Ecto neural progenitor cell (in vitro differentiated cells): ENCODE measurements around the gene LPP.

Experiments used
- DNase-seq: peaks from one replicate; pipeline ENCODE4 v3.0.0-alpha.2; 2018; ENCODE audit warnings: low spot score

LPP gene

DNA sequence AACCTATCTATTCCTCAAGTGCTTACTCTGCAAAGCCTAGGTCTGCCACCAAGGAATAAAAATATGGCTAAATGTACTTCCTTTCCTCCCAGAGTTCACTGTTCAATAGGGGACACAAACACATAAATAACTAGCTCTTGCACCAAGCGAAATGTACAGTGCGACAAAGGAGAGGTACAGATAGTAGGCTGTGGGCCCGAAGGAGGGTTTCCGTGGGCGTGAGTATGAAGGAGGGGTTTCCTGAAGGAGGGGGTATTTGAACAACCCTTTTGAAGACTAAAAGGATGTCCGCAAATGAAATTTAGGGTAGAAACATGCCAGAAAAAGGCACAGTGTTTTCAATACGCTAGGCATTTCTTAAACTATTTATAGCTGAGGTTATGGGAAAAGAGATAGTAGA lies 207.9 kb downstream of the LPP start:
- no peak for DNase-seq

DNA sequence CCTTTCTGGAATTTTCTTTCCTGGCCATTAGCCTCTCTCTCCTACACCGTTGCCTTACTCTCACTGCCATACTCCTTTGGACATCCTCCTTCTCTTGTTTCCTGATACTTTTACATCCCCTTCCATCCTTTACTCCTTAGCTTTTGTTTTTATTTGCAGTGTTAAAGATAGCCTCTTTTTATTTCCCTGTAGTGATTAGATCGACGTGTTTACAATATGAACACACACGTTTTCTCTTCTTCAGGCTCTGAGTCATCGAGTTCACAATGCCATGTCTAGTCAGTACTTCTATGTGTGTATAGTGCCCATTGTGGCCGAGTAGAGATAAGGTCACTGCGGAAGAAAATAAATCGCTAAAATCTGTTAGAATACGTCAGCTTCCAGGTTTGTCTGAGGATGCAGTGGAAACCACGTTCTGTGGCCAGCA lies 208.5 kb downstream of the LPP start:
- DNase-seq = no peak

DNA sequence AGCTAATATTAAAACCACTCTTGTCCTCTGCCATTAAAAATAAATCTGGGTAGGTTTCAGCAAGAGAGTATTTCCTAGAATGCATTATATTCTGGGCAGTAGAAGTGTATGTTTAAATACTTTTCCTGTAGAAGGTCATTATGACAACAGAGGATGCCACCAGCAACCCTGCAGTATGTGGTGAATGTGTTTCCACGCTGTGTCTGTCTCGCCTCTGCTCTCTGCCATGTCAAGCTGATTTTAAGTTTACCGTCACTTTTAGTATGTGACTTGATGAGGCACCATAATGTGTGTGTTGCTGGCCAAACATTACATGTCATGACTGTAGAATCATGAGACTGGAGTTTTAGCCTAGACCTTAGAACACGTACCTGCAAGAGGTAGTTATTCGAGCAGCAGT lies 211.2 kb downstream of the LPP start:
- no peak for DNase-seq

DNA sequence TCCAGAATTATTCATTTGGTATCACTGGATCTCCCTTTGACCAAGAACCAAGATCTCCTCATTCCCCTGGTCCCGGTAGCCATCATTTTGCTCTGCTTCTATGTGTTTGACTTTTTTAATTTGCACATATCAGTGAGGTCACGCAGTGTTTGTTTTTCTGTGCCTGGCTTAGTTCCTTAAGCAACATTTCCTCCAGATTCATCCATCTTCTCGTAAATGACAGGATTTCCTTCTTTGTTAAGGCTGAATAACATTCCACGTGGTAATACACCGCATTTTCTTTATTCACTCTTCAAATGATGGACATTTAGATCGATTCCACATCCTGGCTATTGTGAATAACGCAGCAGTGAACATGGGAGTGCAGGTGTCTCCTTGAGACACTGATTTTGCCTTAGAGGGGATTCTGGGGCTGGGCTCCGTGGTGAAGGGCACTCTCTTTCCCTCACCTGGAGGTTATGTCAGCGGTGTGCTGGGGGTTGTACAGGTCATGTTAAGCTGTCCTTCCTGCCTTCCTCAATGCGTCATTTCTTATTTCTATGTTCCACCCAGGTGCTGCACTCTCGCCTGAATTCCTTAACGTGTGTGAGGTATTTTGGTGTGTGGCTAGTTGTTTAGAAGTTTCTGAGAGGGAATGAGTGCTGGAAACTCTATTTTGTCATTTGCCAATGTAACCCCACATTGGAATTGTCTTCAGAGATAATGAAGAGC lies 212.2 kb downstream of the LPP start:
- no peak for DNase-seq

DNA sequence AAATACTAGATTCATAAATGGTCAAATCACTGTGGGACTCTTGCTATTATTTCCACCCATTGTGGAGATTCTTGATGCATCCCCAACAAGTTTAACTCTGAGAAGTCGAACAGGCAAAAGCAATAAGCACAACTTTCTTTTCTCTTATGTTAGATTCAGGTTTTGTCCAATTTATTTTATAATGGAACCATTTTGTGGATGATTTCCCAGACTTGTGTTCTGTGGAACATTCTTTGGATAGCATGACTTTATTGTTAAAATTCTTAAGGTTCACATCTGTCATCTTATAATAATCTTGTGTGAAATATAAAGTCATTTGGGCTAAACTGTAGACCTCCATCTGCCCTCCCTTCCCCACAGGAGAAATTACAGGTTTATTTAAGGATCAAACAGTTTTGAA lies 213.7 kb downstream of the LPP start:
- DNase-seq = no peak

DNA sequence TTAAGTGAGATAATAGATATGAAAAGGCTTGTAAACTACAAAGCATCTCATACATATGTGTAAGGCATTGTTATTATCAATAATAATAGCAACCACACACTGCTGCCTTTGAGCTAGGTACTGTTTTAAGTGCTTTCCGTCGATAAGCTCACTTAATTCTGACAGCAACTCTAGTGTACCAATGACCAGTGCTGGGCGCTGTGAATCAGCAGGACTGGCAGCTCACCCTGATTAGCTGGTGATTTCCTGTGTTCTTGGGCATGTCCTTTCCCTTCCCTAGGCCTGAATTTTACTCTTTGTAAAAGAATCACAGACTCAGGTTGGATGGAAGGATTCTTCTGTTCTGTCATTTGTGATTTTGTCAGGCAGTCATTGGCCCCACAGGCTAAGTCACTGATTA lies 215.6 kb downstream of the LPP start:
- DNase-seq = no peak

DNA sequence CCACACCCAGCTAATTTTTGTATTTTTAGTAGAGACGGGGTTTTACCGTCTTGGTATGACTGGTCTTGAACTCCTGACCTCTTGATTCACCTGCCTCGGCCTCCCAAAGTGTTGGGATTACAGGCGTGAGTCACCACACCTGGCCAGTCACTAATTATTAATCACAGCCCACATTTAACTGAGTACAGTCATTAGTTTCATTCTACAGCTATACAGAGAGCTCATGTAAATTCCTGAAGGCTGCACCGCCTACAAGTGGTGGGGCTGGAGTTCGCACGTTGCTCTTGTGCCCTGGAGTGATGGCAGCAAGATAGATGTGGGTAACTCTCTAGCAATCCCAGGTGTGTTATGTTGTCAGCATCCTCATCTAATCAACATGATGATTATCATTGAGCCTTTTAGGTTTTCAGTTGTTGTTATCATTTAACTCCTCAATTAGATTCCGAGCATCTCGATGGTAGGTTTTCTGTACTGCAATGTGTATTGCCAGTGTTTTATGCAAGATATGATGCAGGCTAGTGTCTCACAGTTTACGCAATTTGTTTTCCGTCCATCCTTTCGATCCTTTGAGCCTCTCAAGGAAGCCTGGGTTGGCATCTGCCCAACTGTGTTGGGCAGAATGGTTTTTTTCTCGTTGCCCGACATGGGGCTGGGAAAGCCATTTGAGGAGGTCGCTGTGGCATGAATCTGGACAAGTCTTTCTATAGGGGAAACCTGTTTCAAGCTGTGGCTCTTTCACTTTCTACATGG lies 216.3 kb downstream of the LPP start:
- DNase-seq = no peak

DNA sequence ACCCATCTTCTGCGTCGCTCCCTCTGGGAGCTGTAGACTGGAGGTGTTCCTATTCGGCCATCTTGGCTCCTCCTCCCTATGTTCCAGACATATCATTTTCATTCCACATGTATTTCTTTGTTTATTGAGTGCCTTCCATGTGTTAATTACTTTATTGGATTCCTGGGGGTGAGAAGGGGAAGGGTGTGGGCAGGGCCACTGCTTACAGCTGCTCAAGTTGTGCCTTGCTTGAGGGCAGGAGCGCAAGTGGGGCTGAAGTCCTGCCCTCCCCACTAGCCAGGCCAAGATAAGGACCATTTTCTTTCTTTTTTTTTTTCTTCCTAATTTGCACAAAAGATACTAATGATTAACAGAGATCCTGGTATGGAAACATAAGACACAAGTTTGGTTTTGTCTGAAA lies 224.8 kb downstream of the LPP start:
- no peak for DNase-seq

DNA sequence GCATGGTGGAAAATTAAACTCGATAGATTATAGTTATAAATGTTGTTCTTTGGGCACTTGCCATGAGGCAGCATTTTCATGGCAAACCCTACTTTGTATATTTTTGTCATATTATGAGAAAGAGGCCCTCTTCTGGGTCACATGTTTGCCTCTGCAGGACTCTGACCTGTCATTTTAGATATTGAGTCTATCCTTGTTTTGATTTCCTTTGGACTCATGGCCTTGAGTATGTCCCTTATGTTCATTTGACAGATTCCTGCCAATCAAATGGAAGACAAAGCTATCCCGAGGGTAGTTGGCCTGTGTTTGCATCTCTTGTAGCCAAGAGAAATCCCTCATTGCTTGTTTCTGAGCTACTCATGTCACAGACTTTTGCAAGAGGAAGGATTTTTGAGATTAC lies 226.3 kb downstream of the LPP start:
- DNase-seq = no peak

DNA sequence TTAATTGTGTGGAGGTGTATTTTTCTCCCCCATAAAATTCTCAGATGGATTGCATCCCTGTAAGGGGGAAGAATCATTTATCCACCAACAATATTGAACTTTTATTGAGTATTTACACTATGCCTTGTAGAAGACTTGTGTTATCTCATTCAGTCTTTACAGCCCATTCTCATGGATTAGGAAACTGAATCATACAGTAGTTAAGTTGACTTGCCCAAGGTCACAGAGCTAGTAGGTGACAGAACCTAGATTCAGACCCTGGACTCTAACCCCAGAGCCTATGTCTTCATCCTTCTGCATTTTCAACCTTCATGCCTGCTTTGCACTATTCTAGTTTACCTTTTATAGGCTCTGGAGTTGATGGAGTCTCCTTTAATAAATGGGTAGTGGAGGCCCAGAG lies 226.8 kb downstream of the LPP start:
- DNase-seq = no peak

DNA sequence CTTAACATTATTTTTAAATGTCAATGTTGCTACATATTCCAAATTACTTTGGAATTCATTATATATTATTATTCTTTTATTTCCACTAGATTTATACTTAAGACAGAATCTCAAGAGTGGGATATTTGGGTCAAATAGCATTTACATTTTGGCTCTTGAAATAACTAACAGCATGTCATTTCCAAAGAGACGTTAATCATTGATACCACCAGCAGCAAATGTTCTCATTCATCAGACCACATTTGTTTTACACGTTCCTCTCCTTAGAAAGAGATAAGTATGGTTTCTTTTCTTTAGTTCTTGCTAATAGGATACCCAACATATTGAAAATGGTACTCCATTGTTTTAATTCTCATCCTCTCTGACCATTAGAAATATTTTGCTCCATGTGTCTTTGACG lies 229.8 kb downstream of the LPP start:
- DNase-seq = no peak

DNA sequence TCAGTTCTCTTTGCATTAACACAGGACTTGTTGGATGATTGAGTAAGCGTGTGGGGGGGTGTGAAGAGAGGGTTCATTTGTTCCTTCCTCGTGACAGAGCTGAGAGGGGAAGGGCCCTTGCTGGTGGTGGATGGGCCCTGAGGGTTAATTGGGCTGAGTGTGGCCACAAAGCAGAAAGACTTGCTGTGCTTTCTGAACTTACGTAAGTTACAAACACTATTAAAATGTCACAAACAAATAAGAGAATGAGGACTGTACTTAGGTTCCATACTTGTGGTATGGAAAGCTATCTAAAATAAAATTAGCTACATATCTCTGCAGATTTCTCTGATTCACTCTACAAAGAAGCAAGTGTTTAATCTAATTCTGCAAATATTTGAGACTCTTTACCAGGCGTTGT lies 231.3 kb downstream of the LPP start:
- no peak for DNase-seq

DNA sequence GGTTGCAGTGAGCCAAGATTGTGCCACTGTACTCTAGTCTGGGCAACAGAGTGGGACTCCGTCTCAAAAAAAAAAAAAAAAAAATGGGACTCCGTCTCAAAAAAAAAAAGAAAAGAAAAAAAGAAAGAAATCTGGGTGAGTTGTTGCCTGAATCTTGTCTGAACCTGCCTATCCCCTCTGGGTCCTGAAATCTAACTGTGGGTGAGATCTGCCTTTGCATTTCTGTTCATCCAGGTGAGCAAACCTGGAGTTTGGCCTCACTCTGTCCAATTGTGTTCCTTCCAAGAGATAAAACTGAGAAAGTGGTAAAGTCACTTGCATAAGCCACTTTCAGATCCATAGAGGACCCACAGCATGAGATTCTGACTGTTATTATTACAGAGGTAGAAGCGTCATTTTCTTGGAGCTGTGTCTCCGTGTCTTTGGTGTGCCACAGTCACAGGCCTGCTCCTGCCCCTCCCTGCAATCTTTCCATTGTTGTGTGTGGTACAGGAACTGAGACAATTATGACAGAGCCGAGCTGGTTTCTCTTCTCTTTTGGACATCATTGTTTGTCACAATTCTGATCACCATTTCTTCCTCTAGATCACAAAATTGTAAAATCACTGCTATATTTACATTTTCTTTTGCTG lies 235.9 kb downstream of the LPP start:
- DNase-seq = no peak

DNA sequence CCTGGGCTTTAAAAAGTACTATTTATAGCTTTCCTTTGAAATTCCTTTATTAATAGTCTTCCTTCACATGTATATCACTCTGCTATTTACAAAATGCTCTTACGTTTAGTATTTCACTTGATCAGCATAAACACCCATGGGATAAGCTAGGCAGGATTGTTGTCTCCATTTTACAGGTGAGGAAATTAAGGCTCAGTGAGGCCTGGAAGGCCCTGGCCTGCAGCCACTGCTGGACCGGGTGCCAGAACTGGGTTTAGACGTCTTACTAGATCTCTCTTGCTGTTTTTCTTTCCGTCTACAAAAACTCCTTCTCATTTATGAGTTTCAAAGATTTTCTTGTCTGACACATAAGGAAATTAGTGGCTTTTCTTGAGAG lies 236.4 kb downstream of the LPP start:
- DNase-seq = no peak

DNA sequence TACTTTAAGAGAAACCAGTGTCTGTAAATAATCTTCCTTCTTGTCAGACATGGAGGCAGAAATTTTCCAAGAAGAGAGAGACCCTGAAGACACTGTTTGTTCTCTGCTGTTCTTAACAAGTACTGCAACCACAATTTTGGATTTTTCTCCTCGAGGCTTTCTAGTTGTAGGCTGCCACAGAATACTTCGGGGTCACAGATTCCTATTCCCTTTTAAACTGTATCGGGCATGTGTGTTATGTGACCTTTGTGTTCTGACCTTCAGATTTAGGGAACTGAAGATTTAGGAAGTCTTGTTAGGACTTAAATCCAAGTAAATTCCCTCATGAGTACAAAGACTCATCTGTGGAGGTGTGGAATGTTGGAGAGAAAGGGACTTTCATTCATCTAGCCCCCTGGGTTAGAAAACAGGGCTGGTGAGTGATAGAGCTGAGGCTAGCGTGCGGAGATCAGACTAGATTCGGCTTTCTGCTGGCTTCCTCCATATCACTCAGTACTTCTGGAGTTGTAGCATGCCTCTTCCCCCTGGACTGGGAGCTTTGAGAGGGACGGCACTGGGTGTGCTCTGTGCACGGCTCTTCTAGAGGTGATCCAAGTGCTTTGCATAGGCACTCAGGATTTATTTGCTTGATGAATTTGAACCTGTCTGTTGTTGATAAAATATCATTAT lies 237.0 kb downstream of the LPP start:
- no peak for DNase-seq

DNA sequence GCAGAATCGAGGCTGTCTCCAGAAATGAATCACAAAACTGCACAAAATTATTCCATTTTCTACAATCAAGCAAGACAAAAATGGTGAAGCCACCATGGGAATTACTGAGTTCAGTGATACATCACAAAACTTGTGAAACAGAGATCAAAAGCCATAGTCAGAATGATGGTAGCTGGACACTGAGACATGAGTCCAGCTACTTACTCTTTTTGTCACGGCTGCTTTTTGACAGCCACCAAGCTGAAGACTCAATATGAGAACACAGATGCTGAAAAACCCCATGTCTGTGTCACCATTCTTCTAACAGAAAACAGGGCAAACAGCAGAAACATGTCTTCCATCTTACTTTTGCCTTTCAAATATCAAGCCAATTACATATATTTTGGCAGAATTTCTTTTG lies 237.6 kb downstream of the LPP start:
- DNase-seq = no peak

DNA sequence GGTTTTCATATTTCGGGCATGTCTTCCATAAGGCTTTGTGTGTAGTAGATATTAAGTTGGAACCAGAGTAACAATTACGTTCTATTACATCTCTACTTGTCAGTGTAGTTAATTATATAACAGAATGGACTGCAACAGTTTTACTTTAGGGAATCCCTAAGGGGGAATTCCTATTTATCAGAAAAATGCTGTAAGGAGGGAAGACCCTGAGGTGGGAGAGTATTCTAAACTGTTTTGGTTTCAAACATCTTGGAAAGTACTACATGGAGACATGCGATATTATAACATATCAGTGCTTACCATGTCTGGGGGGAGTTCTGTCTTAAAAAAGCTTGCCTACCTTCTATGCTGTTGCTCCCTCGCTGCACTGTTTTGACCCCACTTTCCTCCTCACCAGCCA lies 238.1 kb downstream of the LPP start:
- DNase-seq = no peak

DNA sequence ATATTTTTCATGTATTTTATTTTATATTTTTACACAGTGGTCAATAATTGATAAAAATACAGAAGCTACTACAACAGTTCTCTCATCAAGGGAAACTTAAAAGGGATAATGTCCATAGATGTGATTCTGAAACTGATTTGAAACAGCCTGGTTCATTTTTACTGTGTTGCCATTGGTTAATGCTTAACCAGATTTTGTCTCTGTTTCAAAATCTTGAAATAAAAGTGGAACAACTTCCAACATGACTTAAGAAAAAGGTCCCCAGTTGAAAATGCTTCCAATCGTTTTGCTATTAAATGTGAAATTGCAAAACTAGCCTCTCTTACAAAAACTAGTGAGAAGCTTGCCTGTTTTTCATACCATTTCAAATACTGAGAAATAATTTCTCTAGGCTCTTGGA lies 240.7 kb downstream of the LPP start:
- DNase-seq = no peak

DNA sequence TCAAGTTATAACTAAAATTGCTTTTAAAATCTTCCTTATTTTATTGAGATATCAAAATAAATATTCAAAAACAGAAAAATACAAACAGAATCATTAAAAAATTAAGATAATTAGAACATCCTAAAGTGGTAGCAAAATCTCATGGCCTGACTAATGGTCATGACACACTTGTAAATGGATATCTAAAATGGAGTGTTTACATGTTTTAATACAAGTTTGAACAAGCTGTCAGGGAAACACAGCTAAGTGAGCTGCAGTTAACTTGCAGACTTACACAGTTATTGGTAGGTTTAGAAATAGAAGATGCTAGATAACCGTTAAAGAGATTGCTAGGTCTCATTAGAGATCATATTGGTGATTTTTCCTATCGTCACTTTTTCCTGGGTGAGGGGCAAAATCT lies 242.3 kb downstream of the LPP start:
- no peak for DNase-seq

DNA sequence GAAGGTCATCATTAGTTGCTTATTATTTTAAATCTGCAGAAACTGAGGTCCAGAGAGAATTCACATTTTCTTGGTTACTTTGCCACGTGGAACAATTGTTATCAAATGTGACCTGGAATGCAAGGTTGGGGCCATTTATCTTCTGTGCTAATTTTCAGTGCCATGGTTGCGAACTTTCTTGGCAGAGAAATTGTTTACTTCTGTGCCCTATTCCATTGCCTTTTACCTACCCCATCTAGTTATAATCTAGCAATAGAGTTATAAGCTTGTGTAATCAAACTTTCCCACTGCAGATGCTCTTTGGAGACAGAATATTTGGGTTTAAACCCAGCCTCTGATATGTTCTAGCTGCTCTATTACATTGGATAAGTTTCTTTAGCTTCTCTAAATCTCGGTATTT lies 242.9 kb downstream of the LPP start:
- DNase-seq = no peak

DNA sequence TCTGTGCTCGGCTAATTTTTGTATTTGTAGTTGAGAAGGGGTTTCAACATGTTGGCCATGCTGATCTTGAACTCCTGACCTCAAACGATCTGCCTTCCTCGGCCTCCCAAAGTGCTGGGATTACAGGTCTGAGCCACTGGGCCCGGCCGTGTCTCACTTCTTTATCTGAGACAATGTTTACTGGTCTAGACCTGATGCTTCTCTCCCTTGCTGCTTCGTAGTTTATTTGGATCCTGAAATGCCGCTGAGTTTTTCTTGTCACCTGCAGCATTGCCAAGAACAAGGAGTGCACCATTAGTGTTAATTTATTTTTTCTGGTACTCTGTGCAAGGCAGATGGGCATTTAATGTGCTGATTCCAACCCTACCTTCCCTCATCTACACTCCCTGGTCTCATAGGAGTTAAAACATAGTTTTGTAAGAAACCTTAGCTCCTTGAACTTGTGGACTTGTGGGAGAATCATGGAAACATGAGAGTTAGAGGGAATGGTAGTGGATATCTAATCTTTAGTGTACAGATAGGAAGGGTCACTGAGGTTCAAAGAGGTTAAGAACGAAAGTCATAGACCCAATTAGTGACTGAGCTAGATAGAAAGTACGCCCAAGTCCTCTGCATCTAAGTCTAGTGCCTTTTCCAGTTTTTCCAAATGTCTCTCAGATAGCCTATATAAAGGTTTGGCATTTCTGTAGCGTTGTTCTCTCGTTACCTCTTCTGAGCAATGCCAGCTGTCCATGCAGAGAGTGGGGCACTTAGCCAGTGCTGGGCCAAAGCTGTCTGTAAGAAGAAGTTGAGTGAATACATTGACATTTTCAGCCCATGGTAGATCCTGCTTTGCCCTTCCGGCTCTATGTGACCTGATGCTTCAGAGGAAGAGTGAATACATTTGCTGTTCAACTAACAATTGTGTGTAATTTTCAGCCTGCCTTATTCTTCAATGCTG lies 244.1 kb downstream of the LPP start:
- no peak for DNase-seq
